Activated naive CD4-positive, alpha-beta T cell treated with anti-CD3 and anti-CD28 coated beads, Interleukin-2, amount 50 U/mL, for 16 hours (primary cell): Measurements from ENCODE around the gene WASHC4.
"Not testable (repeated sequence)": the region's sequence is repeated elsewhere in the genome, so short reads cannot be mapped to it uniquely, and the experiment has no call there.

Experiments
- DNase-seq: peaks from one replicate; pipeline ENCODE4 v3.0.0-alpha.2; 2020

WASHC4 gene

DNA sequence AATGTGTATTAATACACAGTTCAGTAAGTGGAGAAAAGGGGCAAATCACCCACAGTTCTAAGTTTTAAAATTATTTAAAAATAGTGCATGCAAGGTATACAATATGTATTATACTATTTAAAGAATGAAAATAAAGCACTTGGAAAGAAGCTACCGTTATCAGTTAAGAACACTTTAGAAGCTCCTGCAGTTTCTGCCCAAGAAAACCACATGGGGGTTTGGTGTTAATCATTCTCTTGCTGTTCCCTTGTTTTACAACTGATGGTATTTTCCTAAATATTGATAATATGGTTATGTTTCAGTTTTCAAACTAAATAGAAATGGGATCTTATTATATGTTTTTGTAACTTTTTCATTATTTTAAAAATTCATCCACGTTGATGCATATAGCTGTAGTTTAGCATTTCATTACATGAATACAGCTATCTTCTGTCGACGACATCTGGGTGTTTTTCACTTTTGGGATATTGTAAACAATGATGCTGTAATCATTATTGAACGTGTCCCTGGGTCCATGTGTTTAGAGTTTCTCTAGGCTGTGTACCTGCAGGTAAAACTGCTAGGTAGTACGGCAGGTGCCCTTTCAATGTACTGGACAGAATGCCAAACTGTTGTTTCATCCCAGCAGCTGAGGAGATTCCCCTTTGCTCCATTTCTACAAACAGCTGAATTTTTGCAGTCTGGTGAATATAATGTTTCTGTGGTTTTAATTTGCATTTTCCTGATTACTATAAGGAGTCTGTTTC, 64.3 kb downstream of the WASHC4 start:
- no peak for DNase-seq

DNA sequence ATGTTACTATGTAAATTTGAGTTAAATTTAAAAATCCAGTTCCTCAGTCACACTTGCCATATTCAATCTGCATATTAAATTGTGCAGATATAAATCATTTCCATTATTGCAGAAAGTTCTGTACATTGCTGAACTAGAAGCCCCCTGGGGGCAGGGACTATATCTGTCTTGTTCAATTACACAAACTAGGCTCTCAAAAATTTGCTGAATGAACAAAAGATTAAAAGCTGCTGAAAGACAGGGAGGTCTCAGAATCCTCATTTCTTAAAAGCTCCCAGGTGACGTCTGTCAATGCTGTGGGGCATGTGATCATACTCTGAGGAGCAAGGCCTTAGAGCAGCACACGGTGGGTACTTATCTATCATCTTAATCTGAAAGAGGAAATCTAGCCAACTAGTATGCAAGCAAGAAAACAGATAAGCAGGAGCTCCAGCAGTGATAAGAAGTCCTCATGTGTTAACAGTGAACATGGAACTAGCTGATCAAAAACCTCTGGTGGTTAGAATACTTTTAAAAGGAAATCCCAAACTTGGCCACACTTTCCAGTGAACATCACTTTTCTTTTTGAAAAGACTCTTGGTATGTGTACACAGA, 68.0 kb downstream of the WASHC4 start:
- DNase-seq = no peak

DNA sequence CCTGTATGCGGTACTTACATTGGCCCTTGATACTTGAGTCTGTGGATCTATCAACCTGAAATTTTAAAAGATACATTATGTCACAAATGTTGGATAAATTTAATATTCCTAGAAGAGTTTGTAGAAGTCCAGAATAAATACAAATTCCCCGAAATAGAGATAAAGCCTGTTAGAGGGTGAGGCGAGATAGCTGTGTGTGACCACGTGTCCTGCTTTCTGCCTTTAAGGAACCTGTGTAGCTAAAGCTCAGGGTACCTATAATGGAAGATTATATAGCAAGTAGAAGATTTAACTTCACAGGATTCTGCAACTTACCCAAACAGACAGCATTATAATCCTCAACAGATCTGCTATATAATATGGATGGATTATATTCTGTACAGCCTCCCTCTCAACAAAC, 69.7 kb downstream of the WASHC4 start:
- no peak for DNase-seq

GRCh38 chr12:105179114-105179513, 71.6 kb downstream of the WASHC4 start:
- not testable (repeated sequence) for DNase-seq

DNA sequence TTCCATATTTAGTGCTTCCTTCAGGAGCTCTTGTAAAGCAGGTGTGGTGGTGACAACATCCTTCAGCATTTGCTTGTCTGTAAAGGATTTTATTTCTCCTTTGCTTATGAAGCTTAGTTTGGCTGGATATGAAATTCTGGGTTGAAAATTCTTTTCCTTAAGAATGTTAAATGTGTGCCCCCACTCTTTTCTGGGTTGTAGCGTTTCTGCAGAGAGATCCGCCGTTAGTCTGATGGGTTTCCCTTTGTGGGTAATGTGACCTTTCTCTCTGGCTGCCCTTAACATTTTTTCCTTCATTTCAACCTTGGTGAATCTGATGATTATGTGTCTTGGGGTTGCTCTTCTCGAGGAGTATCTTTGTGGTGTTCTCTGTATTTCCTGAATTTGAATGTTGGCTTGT, 75.9 kb downstream of the WASHC4 start:
- DNase-seq = not testable (repeated sequence)

DNA sequence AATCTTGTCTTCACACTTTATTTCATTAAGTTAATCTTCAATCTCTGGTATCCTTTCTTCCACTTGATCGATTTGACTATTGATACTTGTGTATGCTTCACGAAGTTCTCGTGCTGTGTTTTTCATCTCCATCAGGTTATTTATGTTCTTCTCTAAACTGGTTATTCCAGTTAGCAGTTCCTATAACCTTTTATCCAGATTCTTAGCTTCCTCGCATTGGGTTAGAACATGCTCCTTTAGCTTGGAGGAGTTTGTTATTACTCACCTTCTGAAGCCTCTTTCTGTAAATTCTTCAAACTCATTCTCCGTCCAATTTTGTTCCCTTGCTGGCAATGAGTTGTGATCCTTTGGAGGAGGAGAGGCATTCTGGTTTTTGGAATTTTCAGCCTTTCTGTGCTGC, 76.4 kb downstream of the WASHC4 start:
- DNase-seq = not testable (repeated sequence)

DNA sequence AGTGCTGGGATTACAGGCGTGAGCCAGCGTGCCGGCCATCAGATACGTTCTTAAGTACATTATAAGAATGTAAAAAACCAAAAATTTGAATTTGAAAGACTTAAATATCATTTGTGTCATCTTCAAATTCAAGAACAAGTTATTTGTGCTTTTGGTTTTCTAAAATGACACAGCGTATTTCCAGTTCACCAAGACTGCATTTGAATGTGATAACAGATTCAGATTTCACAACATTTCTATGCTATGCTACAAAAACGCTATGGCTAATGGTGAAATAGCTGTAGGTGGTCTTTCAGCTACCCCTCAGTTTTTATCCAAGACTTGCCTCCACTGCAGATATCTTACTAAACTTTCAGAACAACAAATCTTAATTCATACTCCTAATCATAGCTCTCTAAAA, 81.8 kb downstream of the WASHC4 start:
- no peak for DNase-seq

GRCh38 chr12:105190530-105190929, 83.0 kb downstream of the WASHC4 start:
- no peak for DNase-seq

- no peak for DNase-seq
Measured at GRCh38 chr12:105192624-105193225, 85.2 kb downstream of the WASHC4 start.

DNA sequence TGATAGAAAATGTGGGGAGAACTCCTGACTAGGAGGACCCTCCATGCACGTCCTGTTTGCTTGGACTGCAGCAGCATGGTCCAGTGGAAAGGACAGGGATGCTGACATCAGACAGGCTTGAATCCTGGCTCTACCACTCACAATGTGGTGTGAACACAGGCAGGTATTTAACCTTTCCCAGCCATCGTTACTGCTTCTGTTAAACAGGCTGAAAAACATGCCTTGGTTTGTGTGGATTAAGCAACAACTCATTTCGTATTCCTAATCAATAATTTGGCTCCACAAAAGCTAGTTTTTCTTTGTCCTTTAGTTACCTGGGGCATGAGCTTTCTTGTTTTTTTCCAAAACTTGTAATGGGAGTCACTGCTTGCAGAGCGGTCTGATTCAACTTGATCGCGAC, 87.4 kb downstream of the WASHC4 start:
- DNase-seq = no peak

DNA sequence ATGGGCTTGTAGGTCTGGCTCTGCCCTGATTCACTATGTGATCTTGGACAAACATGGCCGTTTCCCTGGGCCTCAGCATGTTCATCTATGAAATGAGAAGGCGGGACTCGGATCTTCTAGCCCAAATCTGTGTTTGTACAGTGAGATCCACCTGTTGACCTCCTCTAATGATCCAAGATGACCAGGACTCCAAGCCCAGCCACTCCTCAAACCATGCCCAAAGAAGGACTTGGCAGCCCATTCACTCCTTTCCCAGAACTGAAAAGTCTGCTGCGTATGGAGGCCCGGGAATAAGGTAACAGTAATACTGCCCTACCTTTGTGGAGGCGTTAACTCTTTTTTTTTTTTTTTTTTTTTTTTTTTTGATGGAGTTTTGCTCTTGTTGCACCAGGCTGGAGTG, 88.6 kb downstream of the WASHC4 start:
- no peak for DNase-seq

DNA sequence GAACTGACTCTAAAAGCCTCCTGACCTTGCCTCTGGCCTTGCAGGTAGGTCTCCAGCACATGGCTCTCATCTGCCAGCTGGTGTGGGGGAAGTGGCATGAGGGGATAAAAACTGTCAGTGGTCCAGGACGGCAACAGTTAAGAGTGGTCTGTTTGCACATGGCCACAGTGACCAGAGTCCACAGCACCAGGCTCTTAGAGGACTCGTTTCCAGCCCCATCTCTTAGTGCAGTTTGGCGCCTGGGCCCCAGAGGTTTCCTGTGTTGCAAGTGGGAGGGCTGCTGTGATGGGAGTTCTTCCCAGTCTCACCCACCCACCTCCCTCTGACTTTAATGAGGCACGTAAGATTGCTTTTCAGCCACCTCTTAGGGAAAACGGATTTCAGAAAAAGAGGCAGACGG, 91.4 kb downstream of the WASHC4 start:
- no peak for DNase-seq

DNA sequence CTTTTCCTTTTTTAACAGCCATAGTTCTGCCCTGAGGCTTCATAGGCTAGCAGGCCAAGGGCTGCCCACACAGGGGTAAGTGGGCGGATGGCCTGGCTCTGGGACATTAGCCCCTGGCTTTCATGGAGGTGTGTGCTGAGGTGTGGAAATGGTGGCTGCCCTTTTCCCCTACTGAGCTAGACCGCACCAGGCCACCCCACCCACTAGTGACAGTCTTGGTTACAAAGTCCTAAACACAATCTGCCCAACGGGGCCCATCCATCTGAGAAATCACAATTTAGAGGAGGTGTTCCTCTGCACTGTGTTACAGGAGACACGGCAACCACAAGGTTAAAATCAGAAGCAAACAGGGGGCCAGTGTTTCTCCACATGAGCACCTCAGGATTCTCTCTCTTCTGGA, 92.9 kb downstream of the WASHC4 start:
- DNase-seq = no peak

DNA sequence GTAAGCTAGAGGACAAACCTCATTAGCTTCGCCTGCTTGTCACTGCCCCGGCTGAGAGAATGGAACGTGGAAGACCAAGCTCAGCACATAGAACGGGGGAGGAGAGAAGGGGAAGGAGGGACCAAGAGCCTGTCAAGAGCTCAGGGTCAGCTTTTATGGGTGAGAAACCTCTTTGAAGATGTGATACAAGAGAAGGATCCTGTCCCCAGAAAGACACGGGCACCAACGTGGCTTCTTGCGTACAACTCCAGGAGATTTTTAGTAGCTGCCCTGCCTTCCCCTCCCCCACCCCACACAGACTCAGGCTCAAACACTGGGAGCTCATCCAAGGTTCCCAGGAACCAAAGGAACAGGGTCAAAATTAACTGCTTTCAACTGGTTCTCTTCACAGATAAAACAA, 93.8 kb downstream of the WASHC4 start:
- DNase-seq = no peak

- no peak for DNase-seq
Measured at GRCh38 chr12:105202202-105202601, 94.7 kb downstream of the WASHC4 start.

DNA sequence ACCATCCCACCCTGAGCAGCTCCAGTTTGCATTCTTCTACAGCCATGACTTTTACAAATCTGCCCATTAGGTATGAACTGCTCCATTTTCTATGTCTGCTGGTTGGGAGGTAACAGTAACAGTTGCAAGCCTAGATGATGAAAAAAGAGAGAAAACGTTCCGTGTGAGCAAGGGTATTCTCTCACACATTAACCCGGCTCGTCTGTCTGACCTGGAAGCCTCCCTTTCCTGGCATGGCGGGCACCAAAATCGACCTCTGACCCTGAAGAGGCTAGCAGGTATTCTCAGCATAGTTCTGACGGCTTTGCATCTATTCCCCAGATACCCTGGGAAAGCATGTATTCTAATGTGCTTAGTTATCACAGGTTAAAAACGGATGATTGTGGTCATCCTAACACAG, 96.6 kb downstream of the WASHC4 start:
- no peak for DNase-seq

- DNase-seq = no peak
Measured at GRCh38 chr12:105204916-105205315, 97.4 kb downstream of the WASHC4 start.

- no peak for DNase-seq
Measured at GRCh38 chr12:105205322-105206048, 98.0 kb downstream of the WASHC4 start.

DNA sequence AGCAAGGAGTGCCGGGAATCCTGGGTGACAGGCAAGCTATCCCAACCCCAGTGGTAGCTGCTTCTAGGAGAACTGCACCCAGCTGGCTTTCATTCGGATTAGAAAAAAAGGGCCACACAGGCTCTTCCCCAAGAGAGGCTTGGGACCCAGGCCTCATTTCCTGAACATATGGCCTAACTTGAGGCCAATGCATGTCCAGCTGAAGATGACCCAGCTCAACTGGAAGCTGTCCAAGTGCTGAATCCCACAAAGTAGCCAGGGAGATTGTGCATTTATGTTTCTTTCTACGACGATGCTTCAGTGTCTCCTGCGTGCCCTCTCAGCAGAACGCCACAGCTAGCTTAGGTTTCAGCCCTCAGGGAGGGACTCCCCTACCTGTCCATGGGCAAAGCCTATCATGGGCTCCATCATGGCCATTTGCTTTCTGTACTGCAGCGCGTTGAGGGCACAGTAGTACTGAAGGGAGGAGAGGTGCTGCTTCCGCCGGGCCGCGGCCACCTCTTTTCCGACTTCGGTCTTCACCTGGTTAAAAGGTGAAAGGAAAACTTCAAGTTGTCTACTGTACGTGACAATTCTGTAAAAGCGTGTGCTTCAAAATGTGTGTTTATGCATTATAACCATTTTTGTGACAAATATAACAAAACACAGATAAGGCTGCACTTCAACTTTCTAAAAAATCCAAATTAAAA, 99.3 kb downstream of the WASHC4 start:
- no peak for DNase-seq

DNA sequence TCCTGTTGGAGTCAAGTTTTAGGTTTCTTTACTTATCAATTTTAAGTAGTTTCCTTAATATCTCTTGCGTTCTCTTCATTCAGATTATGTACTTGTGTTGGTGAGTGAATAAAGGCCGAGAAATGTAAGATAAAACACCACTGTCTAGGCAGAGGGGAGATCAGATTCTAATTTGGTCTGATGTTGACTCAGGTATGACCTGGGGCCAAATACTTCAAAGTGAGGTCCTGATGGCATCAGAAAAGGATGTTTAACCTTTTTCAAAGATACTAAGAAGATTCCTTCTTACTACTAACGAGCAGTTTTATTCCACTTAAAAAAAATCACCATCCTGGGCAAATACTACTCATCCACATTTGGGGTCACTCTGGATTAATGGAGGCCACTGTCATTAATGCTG, 101.6 kb downstream of the WASHC4 start:
- no peak for DNase-seq

DNA sequence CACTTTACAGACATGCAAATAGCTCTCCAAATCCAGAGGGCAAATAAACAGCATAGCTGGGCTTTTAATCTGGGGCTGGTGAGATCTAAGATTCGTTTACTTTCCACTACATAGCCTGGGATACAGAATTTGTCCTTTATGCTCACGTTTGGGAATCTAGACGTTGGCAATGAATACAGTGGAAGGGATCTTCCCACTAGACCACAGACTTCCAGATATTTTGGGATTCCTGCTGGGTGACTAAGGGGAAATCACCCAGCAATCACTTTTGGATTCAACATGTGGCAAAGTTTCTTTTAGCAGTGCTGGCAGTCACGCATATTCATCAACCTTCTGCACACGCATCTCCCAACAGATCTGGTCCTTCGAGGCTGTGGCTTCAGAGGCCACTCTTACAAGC, 104.9 kb downstream of the WASHC4 start:
- DNase-seq = no peak

GRCh38 chr12:105214148-105214547, 106.6 kb downstream of the WASHC4 start:
- no peak for DNase-seq

GRCh38 chr12:105214670-105215375, 107.3 kb downstream of the WASHC4 start:
- DNase-seq = no peak
